Loucy (cell line): ENCODE measurements around the gene DCAF7.

ENCODE experiments used
- EZH2phosphoT487 ChIP-seq: fragments of 200-600 bp; IDR thresholded peaks from 2 replicates; pipeline ENCODE4 v1.6.1; 2018; ENCODE audit warnings: antibody characterized with exemption, mild to moderate bottlenecking, moderate library complexity, borderline replicate concordance
- TF ChIP-seq, protein P1 (sequence below): fragments of 200-600 bp; sonication (generic); conservative IDR thresholded peaks from 2 replicates; pipeline ENCODE4 v1.5.1; 2014; ENCODE audit warnings: mild to moderate bottlenecking, antibody characterized with exemption, low read length

DNA sequence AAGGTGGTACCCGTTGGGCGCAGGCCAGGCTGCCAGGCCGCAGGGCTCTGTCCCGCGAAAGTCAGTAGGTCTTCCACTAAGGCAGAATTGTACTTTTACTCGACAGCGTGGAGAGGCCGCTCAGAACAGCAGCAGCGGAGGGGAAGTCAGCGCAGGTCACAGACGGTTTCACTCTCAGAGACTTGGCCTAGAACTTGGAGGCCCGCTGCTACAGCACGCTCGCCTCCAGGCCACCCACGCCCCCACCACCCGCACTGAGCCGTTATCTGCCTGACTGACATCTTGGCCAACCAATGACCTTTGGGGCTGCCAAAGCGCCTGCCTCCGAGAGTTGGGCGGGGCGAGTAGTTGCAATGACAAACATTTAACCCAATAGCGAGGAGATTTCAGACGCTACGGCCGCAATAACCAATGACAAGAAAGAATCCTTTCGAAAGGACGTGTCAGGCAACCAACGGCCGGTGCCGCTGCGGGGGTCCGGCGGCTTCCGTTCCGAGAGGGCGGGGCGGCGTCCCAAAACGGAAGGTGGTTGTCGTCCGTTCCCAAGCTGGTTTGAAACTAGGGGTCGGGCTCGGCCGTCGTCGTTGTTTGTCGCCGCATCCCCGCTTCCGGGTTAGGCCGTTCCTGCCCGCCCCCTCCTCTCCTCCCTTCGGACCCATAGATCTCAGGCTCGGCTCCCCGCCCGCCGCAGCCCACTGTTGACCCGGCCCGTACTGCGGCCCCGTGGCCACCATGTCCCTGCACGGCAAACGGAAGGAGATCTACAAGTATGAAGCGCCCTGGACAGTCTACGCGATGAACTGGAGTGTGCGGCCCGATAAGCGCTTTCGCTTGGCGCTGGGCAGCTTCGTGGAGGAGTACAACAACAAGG lies at the start of gene DCAF7:
- TF ChIP-seq, protein P1, sequence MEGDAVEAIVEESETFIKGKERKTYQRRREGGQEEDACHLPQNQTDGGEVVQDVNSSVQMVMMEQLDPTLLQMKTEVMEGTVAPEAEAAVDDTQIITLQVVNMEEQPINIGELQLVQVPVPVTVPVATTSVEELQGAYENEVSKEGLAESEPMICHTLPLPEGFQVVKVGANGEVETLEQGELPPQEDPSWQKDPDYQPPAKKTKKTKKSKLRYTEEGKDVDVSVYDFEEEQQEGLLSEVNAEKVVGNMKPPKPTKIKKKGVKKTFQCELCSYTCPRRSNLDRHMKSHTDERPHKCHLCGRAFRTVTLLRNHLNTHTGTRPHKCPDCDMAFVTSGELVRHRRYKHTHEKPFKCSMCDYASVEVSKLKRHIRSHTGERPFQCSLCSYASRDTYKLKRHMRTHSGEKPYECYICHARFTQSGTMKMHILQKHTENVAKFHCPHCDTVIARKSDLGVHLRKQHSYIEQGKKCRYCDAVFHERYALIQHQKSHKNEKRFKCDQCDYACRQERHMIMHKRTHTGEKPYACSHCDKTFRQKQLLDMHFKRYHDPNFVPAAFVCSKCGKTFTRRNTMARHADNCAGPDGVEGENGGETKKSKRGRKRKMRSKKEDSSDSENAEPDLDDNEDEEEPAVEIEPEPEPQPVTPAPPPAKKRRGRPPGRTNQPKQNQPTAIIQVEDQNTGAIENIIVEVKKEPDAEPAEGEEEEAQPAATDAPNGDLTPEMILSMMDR, result no peak
- TF ChIP-seq EZH2phosphoT487, result no peak
